Heart left ventricle (tissue), 13 donors: ENCODE measurements around the gene RAB3D.

ENCODE experiments used
- POLR2A ChIP-seq, 2 donors: fragments of 450-650 bp; IDR thresholded peaks; one replicate each; pipeline ENCODE4 v1.6.1; 2017; ENCODE audit warnings: antibody characterized with exemption in 2 of 2, mild to moderate bottlenecking in 2 of 2, moderate library complexity in 2 of 2
- TF ChIP-seq, protein P1 (sequence below), 12 donors: fragments of 200-600 bp; sonication (generic) in 4 of 12; IDR thresholded peaks; one replicate each; pipeline versions ENCODE4 v1.5.0 to v1.8.0; 2018 to 2022; ENCODE audit warnings: antibody characterized with exemption in 12 of 12, mild to moderate bottlenecking in 5 of 12
- donor health status: ischemic (EF 13 %, LVEDD 7.1; RV severe dilation, severe dysfunction).
- donor health status: DM: no; HTN: yes; CAD: no.
- donor health status: DM: no; HTN: no; CAD: no.
- donor health status: ischemic (EF 25% LVEDD 6.9; RV normal size, moderate dysfunction).
- donor health status: ischemic (EF 25% LVEDD 5.7; RV mildly dilated, moderate dysfunction).
- donor health status: ischemic (EF 35%, LVEDD 5.7; RV mildly dilated, moderate dysfunction).
- donor health status: nonischemic (EF 11% LVEDD 7.7; RV severe dilation, severe dysfunction).
- donor health status: DM: yes; HTN: yes; CAD: no.
- donor health status: PGD.
- donor health status: ischemic (EF 29% LVEDD 5.4; RV normal size, mild dysfunction).
- donor health status: nonischemic (EF 23%, LVEDD 6.1; RV moderate dilation, normal function).

DNA sequence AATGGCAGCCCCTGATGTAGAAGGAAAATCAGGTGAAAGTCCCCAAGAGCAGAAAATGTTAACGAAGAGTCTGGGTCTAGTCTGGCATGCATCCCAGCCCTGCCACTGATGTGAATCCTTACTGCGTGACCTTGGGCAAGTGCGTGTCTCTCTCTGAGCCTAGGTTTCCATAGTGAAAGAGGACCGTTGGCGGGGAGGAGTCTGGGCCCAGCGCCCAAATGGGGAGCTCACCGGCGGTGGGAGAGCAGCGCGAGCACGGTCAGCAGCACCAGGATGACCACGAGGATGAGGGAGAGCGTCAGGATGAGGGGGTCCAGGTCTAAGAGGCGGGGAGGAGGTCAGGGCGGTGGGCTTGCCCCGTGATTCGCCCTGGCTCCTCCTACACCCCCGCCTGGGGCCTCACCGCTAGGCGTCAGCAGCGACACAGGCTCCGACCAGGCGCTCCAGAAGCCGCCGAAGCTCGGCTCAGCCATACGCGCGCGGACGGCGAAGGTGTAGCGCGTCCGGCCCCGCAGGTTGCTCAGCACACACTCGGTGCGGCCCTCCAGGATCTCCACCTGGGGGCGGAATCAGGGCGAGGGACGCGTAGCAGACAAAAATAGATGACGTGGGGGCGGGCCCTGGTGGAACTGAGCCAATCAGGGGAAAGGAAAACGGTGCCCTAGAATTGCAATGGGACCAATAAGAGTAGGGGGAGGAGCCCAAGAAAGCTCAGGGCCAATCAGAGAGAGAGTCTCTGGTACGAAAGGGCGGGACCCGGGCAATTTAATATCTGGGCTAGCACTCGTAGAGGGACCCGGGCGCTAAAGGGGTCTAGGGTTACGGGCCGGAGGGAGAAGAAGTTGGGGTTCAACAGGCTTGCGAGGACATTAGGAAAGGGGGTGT, 41.4 kb upstream of the RAB3D start:
- TF ChIP-seq, protein P1, sequence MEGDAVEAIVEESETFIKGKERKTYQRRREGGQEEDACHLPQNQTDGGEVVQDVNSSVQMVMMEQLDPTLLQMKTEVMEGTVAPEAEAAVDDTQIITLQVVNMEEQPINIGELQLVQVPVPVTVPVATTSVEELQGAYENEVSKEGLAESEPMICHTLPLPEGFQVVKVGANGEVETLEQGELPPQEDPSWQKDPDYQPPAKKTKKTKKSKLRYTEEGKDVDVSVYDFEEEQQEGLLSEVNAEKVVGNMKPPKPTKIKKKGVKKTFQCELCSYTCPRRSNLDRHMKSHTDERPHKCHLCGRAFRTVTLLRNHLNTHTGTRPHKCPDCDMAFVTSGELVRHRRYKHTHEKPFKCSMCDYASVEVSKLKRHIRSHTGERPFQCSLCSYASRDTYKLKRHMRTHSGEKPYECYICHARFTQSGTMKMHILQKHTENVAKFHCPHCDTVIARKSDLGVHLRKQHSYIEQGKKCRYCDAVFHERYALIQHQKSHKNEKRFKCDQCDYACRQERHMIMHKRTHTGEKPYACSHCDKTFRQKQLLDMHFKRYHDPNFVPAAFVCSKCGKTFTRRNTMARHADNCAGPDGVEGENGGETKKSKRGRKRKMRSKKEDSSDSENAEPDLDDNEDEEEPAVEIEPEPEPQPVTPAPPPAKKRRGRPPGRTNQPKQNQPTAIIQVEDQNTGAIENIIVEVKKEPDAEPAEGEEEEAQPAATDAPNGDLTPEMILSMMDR (IDR thresholded peaks at IDR 0.05) = peak; percentile 50 to 90 (median 79)
- TF ChIP-seq POLR2A (IDR thresholded peaks at IDR 0.05) = peak in 1 of 2 donors; percentile 87
